HCT116 (cell line): Measurements from ENCODE around the gene DIPK1B. TPM values are rescaled to one million over a fixed set of nuclear protein-coding genes. Genes with fewer than 3 reads are reported as not detected.

ENCODE experiments used
- ATAC-seq: fragments of 200-7000 bp; cut with Tn5 transposase; 2 replicates; pipeline ENCODE4 v1.9.1; 2020; ENCODE audit warnings: mild to moderate bottlenecking, moderate library complexity
- BruUV-seq: library from RNA; stranded (reverse); fragments of 400-500 nt; replicated peaks from 2 replicates; lab custom pipeline; 2021; lab: Mats Ljungman, UMichigan
- CTCF ChIA-PET: fragments of 300-600 bp; sonication (Branson Sonifier 250); formaldehyde crosslinking; loops from one replicate; lab custom pipeline; 2021; ENCODE audit warnings: antibody characterized with exemption; lab: Charles Lee
- POLR2A ChIA-PET: fragments of 300-600, 350-600 bp; sonication (Branson Sonifier 250); formaldehyde crosslinking; loops from one replicate; lab custom pipeline; 2021; ENCODE audit warnings: antibody characterized with exemption; lab: Charles Lee
- RAD21 ChIA-PET, 2 experiments: fragments of 300-600 bp; sonication (Branson Sonifier 250); formaldehyde crosslinking; loops; one replicate each; lab custom pipeline; 2023; ENCODE audit warnings: low total read pairs in 2 of 2; ENCODE audit not compliant: uncharacterized antibody in 2 of 2, unreplicated experiment in 2 of 2, low non-redundant PET in 1 of 2; lab: Charles Lee
- DNase-seq: peaks from one replicate; pipeline ENCODE4 v3.0.0-alpha.2; 2010; ENCODE audit warnings: low read depth, low spot score
- H2AFZ ChIP-seq: fragments of 200-600 bp; shearing (Covaris generic), sonication (generic); 2 replicates; pipeline ENCODE4 v1.6.1; 2017; ENCODE audit warnings: low read depth, mixed run types, mixed read lengths, antibody characterized with exemption, low read length; ENCODE audit not compliant: poor library complexity, severe bottlenecking
- H3K27ac ChIP-seq: 2 replicates; pipeline ENCODE4 v1.5.1; 2012; ENCODE audit warnings: low read depth, low read length
- H3K27me3 ChIP-seq: fragments of 200-600 bp; sonication (generic); 2 replicates; pipeline ENCODE4 v1.6.1; 2016; ENCODE audit warnings: mixed run types, low read length, mixed read lengths; ENCODE audit not compliant: insufficient read depth
- H3K36me3 ChIP-seq, 2 experiments: fragments of 200-500 bp in 1 of 2; fragments of 200-600 bp in 1 of 2; sonication (Bioruptor generic) in 1 of 2; sonication (generic) in 1 of 2; 2 replicates each; pipeline versions ENCODE4 v1.5.1 to v1.6.1; 2014 to 2016; ENCODE audit warnings: low read length in 2 of 2, inconsistent platforms in 1 of 2, mixed read lengths in 1 of 2, mixed run types in 1 of 2; ENCODE audit not compliant: insufficient read depth in 2 of 2, control insufficient read depth in 1 of 2
- H3K4me1 ChIP-seq, 2 experiments: fragments of 200-600 bp in 1 of 2; sonication (generic) in 1 of 2; 2 replicates each; pipeline versions ENCODE4 v1.5.1 to v1.6.1; 2012 to 2017; ENCODE audit warnings: low read length in 2 of 2, inconsistent platforms in 1 of 2, mild to moderate bottlenecking in 1 of 2, mixed read lengths in 1 of 2, mixed run types in 1 of 2, moderate library complexity in 1 of 2; ENCODE audit not compliant: insufficient read depth in 2 of 2, control insufficient read depth in 1 of 2
- H3K4me2 ChIP-seq: fragments of 200-600 bp; sonication (generic); 2 replicates; pipeline ENCODE4 v1.6.1; 2017; ENCODE audit warnings: mixed run types, low read length, mixed read lengths
- H3K4me3 ChIP-seq, 2 experiments: fragments of 200-600 bp in 1 of 2; sonication (generic) in 1 of 2; replicated peaks in 1 of 2; 2 replicates each; pipeline ENCODE4 v1.5.1; 2011 to 2016; ENCODE audit warnings: low read length in 2 of 2, control low read depth in 1 of 2, low read depth in 1 of 2, mild to moderate bottlenecking in 1 of 2, mixed read lengths in 1 of 2, mixed run types in 1 of 2
- H3K79me2 ChIP-seq: fragments of 200-600 bp; sonication (generic); 2 replicates; pipeline ENCODE4 v1.6.1; 2017; ENCODE audit warnings: mild to moderate bottlenecking, mixed run types, low read length, moderate library complexity, mixed read lengths; ENCODE audit not compliant: insufficient read depth
- H3K9ac ChIP-seq: fragments of 200-600 bp; sonication (generic); 2 replicates; pipeline ENCODE4 v1.6.1; 2016; ENCODE audit warnings: low read length, mixed read lengths
- H3K9me2 ChIP-seq: fragments of 200-600 bp; sonication (generic), shearing (Covaris generic); 2 replicates; pipeline ENCODE4 v1.6.1; 2017; ENCODE audit warnings: mixed run types, mild to moderate bottlenecking, moderate library complexity; ENCODE audit not compliant: insufficient read depth
- H3K9me3 ChIP-seq, 2 experiments: fragments of 200-500 bp in 1 of 2; fragments of 200-600 bp in 1 of 2; sonication (Bioruptor generic) in 1 of 2; sonication (generic) in 1 of 2; 2 replicates each; pipeline ENCODE4 v1.6.1; 2014 to 2017; ENCODE audit warnings: low read length in 2 of 2, mixed read lengths in 2 of 2, inconsistent platforms in 1 of 2, low read depth in 1 of 2, mild to moderate bottlenecking in 1 of 2, mixed run types in 1 of 2, moderate library complexity in 1 of 2; ENCODE audit not compliant: control insufficient read depth in 1 of 2, insufficient read depth in 1 of 2
- H4K20me1 ChIP-seq: fragments of 200-600 bp; sonication (generic), shearing (Covaris generic); 2 replicates; pipeline ENCODE4 v1.6.1; 2017; ENCODE audit warnings: mixed run types, mild to moderate bottlenecking, moderate library complexity; ENCODE audit not compliant: insufficient read depth
- ATF3 ChIP-seq: IDR thresholded peaks from 2 replicates; pipeline ENCODE4 v1.6.1; 2012
- EGR1 ChIP-seq: IDR thresholded peaks from 2 replicates; pipeline ENCODE4 v1.6.1; 2012; ENCODE audit warnings: low read depth
- EZH2phosphoT487 ChIP-seq: fragments of 200-600 bp; IDR thresholded peaks from 2 replicates; pipeline ENCODE4 v1.6.1; 2018; ENCODE audit warnings: antibody characterized with exemption, borderline replicate concordance
- FOSL1 ChIP-seq: IDR thresholded peaks from 2 replicates; pipeline ENCODE4 v1.6.1; 2012; ENCODE audit warnings: low read depth
- MAX ChIP-seq: IDR thresholded peaks from 2 replicates; pipeline ENCODE4 v1.6.1; 2012
- POLR2AphosphoS5 ChIP-seq: IDR thresholded peaks from 2 replicates; pipeline ENCODE4 v1.6.1; 2011; ENCODE audit warnings: mild to moderate bottlenecking, low read depth, low read length, moderate library complexity
- SIN3A ChIP-seq: IDR thresholded peaks from 2 replicates; pipeline ENCODE4 v1.6.1; 2012; ENCODE audit warnings: low read depth
- TCF7L2 ChIP-seq: IDR thresholded peaks from 2 replicates; pipeline ENCODE4 v1.7.0; 2011; ENCODE audit warnings: borderline replicate concordance, inconsistent platforms; ENCODE audit not compliant: insufficient read depth, insufficient read length; ENCODE audit errors: extremely low read depth
- ZFX ChIP-seq: fragments of 450-650 bp; IDR thresholded peaks from 2 replicates; pipeline ENCODE4 v1.6.1; 2017
- ZNF274 ChIP-seq: fragments of 200-500 bp; sonication (Bioruptor generic); IDR thresholded peaks from 2 replicates; pipeline ENCODE4 v1.6.1; 2014; ENCODE audit warnings: mild to moderate bottlenecking, low read depth, low read length, inconsistent platforms
- intact Hi-C: fragments of 100-400 bp; cut with micrococcal nuclease; formaldehyde crosslinking; loops from 2 replicates; pipeline ENCODE4 v1.10.0; 2022
- total RNA-seq: library from RNA; stranded (reverse); gene quantifications from one replicate; pipeline ENCODE4 v1.2.1, GENCODE V29; 2021; ENCODE audit not compliant: unreplicated experiment
- TF ChIP-seq, protein P1 (sequence below): IDR thresholded peaks from 2 replicates; pipeline ENCODE4 v1.6.1; 2012; ENCODE audit warnings: low read depth

The DIPK1B gene
- total RNA-seq, 1 experiment from 2014 or later = 15.6 TPM

GRCh38 chr9:136666372-136667213 is 45.8 kb upstream of the DIPK1B start (continued):
- TF ChIP-seq ZNF274 = no peak
- no peak for TF ChIP-seq EGR1
- TF ChIP-seq, protein P1, sequence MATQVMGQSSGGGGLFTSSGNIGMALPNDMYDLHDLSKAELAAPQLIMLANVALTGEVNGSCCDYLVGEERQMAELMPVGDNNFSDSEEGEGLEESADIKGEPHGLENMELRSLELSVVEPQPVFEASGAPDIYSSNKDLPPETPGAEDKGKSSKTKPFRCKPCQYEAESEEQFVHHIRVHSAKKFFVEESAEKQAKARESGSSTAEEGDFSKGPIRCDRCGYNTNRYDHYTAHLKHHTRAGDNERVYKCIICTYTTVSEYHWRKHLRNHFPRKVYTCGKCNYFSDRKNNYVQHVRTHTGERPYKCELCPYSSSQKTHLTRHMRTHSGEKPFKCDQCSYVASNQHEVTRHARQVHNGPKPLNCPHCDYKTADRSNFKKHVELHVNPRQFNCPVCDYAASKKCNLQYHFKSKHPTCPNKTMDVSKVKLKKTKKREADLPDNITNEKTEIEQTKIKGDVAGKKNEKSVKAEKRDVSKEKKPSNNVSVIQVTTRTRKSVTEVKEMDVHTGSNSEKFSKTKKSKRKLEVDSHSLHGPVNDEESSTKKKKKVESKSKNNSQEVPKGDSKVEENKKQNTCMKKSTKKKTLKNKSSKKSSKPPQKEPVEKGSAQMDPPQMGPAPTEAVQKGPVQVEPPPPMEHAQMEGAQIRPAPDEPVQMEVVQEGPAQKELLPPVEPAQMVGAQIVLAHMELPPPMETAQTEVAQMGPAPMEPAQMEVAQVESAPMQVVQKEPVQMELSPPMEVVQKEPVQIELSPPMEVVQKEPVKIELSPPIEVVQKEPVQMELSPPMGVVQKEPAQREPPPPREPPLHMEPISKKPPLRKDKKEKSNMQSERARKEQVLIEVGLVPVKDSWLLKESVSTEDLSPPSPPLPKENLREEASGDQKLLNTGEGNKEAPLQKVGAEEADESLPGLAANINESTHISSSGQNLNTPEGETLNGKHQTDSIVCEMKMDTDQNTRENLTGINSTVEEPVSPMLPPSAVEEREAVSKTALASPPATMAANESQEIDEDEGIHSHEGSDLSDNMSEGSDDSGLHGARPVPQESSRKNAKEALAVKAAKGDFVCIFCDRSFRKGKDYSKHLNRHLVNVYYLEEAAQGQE = no peak
- no peak for TF ChIP-seq ZFX

DNA sequence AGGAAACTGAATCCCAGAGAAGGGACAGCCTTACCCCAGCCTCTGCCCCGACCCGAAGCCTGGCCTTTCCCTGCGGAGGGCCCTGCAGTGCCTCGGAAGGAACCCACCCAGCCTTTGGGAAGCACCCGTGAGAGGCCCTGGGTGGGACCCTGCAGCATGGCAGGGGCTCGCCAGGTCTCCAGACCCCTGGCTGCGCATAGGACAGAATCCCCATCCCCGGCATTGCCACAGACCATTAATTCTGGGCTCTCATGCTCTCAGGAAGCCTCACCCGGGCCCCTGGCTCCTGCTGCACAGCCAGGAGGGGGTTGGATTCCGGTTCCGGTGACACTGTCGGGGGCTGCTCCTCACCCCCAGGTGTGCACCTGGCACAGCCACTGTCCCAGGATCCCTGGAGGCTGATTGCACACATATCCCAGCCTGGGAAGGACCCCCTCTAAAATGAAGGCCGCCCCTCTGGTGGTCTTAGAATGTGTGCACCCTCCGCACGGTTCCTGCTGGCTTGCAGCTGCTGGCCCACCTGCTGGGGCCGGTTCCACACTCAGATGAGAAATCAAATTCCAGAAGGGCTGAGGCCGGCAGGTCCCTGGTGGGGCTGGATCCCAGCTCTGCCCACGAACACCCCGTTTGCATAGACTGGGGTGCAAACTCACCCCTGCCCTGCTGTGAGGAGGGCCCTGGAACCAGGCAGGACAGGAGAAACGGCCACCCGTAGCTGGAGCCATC is 45.0 kb upstream of the DIPK1B start:
- CTCF ChIA-PET = no interaction called here
- no peak overlapping the region for H3K4me3 ChIP-seq
- no peaks in the 10 kb centered on the region for H3K36me3 ChIP-seq
- no peak overlapping the region for H3K9ac ChIP-seq
- DNase-seq (no peak), ATAC-seq (no peak)
- TF ChIP-seq EGR1 (no peak), SIN3A (no peak), FOSL1 (no peak), TCF7L2 (no peak), POLR2AphosphoS5 (no peak), MAX (no peak), EZH2phosphoT487 (no peak), ATF3 (no peak)
- peaks cover 0 to 30% of the 10 kb centered on the region in 2 experiments; a peak in 2 of 4 replicates for H3K4me1 ChIP-seq
- no peaks in the 10 kb centered on the region for H3K79me2 ChIP-seq
- H3K27ac ChIP-seq = no peak overlapping the region
- RAD21 ChIA-PET = no interaction called here
- BruUV-seq = no TSS peak
- POLR2A ChIA-PET = no interaction called here
- no peak overlapping the region for H2AFZ ChIP-seq
- no peaks in the 10 kb centered on the region for H4K20me1 ChIP-seq
- no peaks in the 10 kb centered on the region for H3K9me3 ChIP-seq
- peak overlapping the region; percentile 80 for H3K4me2 ChIP-seq
- H3K9me2 ChIP-seq = no peaks in the 10 kb centered on the region
- intact Hi-C loops = no loop called here
- H3K27me3 ChIP-seq = no peaks in the 10 kb centered on the region
